ENCODE data around the gene MSN.
"Not testable (repeated sequence)": the region's sequence is repeated elsewhere in the genome, so short reads cannot be mapped to it uniquely, and the experiment has no call there.

MSN gene

GRCh38 chrX:65718538-65718937 is 51.1 kb downstream of the MSN start:
- no peak for DNase-seq (ENCODE audit: low spot score)
- FAIRE-seq: no peak

- DNase-seq (ENCODE audit: low spot score) (no peak), FAIRE-seq (no peak)
Measured at GRCh38 chrX:65720381-65720964, 53.0 kb downstream of the MSN start.

- FAIRE-seq: no peak
- DNase-seq (ENCODE audit: low spot score): no peak
Measured at GRCh38 chrX:65723706-65724105, 56.3 kb downstream of the MSN start.

- DNase-seq (ENCODE audit: low spot score) (no peak), FAIRE-seq (no peak)
Measured at GRCh38 chrX:65726715-65727114, 59.3 kb downstream of the MSN start.

GRCh38 chrX:65731684-65732289 is 64.3 kb downstream of the MSN start:
- FAIRE-seq (no peak), DNase-seq (ENCODE audit: low spot score) (no peak)

- no peak for FAIRE-seq
- DNase-seq (ENCODE audit: low spot score): no peak
Measured at GRCh38 chrX:65740909-65741308, 73.5 kb downstream of the MSN start.

GRCh38 chrX:65741823-65742222 is 74.4 kb downstream of the MSN start:
- no peak for DNase-seq (ENCODE audit: low spot score)
- no peak for FAIRE-seq

- FAIRE-seq (no peak), DNase-seq (ENCODE audit: low spot score) (no peak)
Measured at GRCh38 chrX:65744965-65745364, 77.5 kb downstream of the MSN start.

- FAIRE-seq (no peak), DNase-seq (ENCODE audit: low spot score) (no peak)
Measured at GRCh38 chrX:65745427-65745826, 78.0 kb downstream of the MSN start.

- FAIRE-seq (no peak), DNase-seq (ENCODE audit: low spot score) (no peak)
Measured at GRCh38 chrX:65745992-65746391, 78.5 kb downstream of the MSN start.

GRCh38 chrX:65750674-65751469 is 83.4 kb downstream of the MSN start:
- FAIRE-seq (no peak), DNase-seq (ENCODE audit: low spot score) (no peak)

GRCh38 chrX:65751519-65751918 is 84.1 kb downstream of the MSN start:
- no peak for DNase-seq (ENCODE audit: low spot score)
- FAIRE-seq: no peak

- no peak for FAIRE-seq
Measured at GRCh38 chrX:65752294-65752693, 84.8 kb downstream of the MSN start.

GRCh38 chrX:65755786-65756185 is 88.3 kb downstream of the MSN start:
- FAIRE-seq: no peak
- no peak for DNase-seq (ENCODE audit: low spot score)

More at GRCh38 chrX:65752294-65752693, 84.8 kb downstream of the MSN start:
- no peak for DNase-seq (ENCODE audit: low spot score)

GRCh38 chrX:65757943-65758342 is 90.5 kb downstream of the MSN start:
- no peak for FAIRE-seq

GRCh38 chrX:65758505-65758904 is 91.1 kb downstream of the MSN start:
- no peak for FAIRE-seq
- DNase-seq (ENCODE audit: low spot score): no peak

More at GRCh38 chrX:65757943-65758342, 90.5 kb downstream of the MSN start:
- DNase-seq (ENCODE audit: low spot score): no peak

GRCh38 chrX:65759525-65759924 is 92.1 kb downstream of the MSN start:
- FAIRE-seq; DNase-seq (ENCODE audit: low spot score): not testable (repeated sequence)

- FAIRE-seq (no peak), DNase-seq (ENCODE audit: low spot score) (no peak)
Measured at GRCh38 chrX:65769564-65770292, 102.3 kb downstream of the MSN start.

- no peak for FAIRE-seq
- no peak for DNase-seq (ENCODE audit: low spot score)
Measured at GRCh38 chrX:65772842-65773241, 105.4 kb downstream of the MSN start.

GRCh38 chrX:65781845-65782244 is 114.4 kb downstream of the MSN start:
- FAIRE-seq: no peak
- no peak for DNase-seq (ENCODE audit: low spot score)

GRCh38 chrX:65783746-65784145 is 116.3 kb downstream of the MSN start:
- DNase-seq (ENCODE audit: low spot score) (no peak), FAIRE-seq (no peak)
